Coronary artery (tissue), 2 donors: ENCODE results near the gene CNOT1.

Experiments used
- DNase-seq: peaks from one replicate; pipeline ENCODE4 v3.0.0-alpha.2; 2017; ENCODE audit warnings: low spot score
- H3K27ac ChIP-seq, 2 donors: fragments of 200-600 bp; sonication (generic); one replicate each; pipeline ENCODE4 v1.5.1; 2016 to 2019
- H3K4me3 ChIP-seq: fragments of 200-600 bp; sonication (generic); 2 replicates; pipeline ENCODE4 v1.5.1; 2016; ENCODE audit warnings: mild to moderate bottlenecking, moderate library complexity
- CTCF ChIP-seq: fragments of 200-600 bp; sonication (generic); IDR thresholded peaks from one replicate; pipeline ENCODE4 v1.5.1; 2019; ENCODE audit warnings: antibody characterized with exemption

CNOT1 gene

DNA sequence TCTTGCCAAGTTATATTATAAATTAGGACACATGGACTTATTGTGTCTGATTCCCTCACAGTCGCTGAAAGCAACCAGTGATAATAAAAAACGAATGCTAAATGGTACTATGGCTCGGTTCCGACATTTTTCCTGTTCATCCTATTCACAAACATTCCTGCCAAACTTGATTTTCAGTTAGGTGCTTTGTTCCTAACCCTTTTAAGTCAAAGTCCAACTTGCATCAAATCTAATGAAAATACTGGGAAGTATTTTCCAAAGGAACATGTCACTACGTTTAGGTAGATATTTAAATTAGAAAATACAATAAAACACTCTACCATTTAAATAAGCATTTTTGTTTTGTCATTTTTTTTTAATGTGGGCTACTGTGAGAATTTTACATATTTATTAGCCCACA lies 93.3 kb downstream of the CNOT1 start:
- H3K27ac ChIP-seq, result no peak overlapping the region
- no peak overlapping the region for H3K4me3 ChIP-seq
- no peak for TF ChIP-seq CTCF
- no peak for DNase-seq

DNA sequence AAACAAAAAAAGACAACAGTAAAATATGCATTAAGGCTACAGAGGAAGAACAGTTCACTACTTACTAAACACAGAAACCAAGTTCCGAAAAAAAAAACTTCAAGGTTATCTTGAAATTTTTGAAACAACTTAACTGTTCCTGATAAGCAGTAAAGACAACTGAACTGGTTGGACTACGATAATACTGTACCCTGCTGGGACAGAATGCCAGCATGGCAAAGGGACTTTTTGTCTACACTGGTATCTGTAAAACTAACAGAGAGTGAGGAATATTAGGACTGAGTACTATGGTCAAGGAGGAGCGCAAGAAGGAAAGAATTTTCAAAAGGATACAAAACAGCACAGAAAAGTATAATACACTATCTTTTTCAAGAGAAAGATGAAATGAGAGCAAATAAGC lies 94.5 kb downstream of the CNOT1 start:
- Histone ChIP-seq H3K27ac (no peak overlapping the region), H3K4me3 (no peak overlapping the region)
- TF ChIP-seq CTCF, result no peak
- no peak for DNase-seq

- no peak for TF ChIP-seq CTCF
- no peak for DNase-seq
- Histone ChIP-seq H3K27ac (no peak overlapping the region), H3K4me3 (no peak overlapping the region)
Observed at GRCh38 chr16:58533751-58534470, 95.7 kb downstream of the CNOT1 start.

GRCh38 chr16:58532414-58532813 lies 97.2 kb downstream of the CNOT1 start:
- no peak for DNase-seq
- no peak for TF ChIP-seq CTCF
- H3K4me3 ChIP-seq, result no peak overlapping the region
- no peak overlapping the region for H3K27ac ChIP-seq

DNA sequence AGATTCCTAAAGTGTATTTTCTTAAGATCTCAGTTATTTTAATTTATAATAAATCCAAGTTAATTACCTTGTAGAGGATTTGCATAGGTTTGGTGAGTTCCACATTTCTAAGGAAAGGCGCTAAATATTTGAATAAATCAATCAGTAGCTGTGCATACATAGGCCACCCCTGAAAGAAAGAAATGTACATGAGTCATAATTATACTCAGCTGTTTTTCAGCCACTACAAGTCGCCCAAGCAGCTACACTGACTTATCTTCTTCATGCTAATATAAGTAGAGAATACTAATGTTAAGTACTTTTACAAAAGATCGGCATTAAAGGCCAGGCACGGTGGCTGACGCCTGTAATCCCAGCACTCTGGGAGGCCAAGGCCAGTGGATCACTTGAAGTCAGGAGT lies 99.4 kb downstream of the CNOT1 start:
- Histone ChIP-seq H3K27ac (no peak overlapping the region), H3K4me3 (no peak overlapping the region)
- no peak for DNase-seq
- TF ChIP-seq CTCF, result no peak

GRCh38 chr16:58519707-58520106 lies 109.9 kb downstream of the CNOT1 start:
- no peak for DNase-seq
- no peak overlapping the region for H3K27ac ChIP-seq
- no peak overlapping the region for H3K4me3 ChIP-seq
- TF ChIP-seq CTCF, result no peak

- Histone ChIP-seq H3K27ac (no peak overlapping the region), H3K4me3 (no peak overlapping the region)
- no peak for DNase-seq
- TF ChIP-seq CTCF, result no peak
Observed at GRCh38 chr16:58518980-58519368, 110.7 kb downstream of the CNOT1 start.
